H9 (cell line): ENCODE results near the gene DLG5. TPM values are rescaled to one million over a fixed set of nuclear protein-coding genes. Genes with fewer than 3 reads are reported as not detected.

Source experiments
- DNase-seq: peaks from one replicate; pipeline ENCODE4 v3.0.0-alpha.2; 2017
- H2AFZ ChIP-seq: one replicate; pipeline ENCODE4 v1.6.1; 2013; ENCODE audit warnings: mild to moderate bottlenecking, low read length, control low read depth, moderate library complexity
- H2AK5ac ChIP-seq: 2 replicates; pipeline ENCODE4 v1.6.1; 2013; ENCODE audit warnings: low read length, control low read depth, mixed read lengths; ENCODE audit not compliant: insufficient read length
- H2BK120ac ChIP-seq: one replicate; pipeline ENCODE4 v1.6.1; 2013; ENCODE audit warnings: low read depth, mild to moderate bottlenecking, low read length, control low read depth, inconsistent platforms; ENCODE audit not compliant: poor library complexity, severe bottlenecking
- H2BK12ac ChIP-seq: 2 replicates; pipeline ENCODE4 v1.6.1; 2013; ENCODE audit warnings: low read length, control low read depth, mixed read lengths, low read depth; ENCODE audit not compliant: insufficient read length
- H2BK15ac ChIP-seq: 2 replicates; pipeline ENCODE4 v1.6.1; 2013; ENCODE audit warnings: low read depth, low read length, control low read depth
- H2BK20ac ChIP-seq: one replicate; pipeline ENCODE4 v1.6.1; 2013; ENCODE audit warnings: low read depth, mild to moderate bottlenecking, low read length, control low read depth, inconsistent platforms; ENCODE audit not compliant: poor library complexity, severe bottlenecking
- H2BK5ac ChIP-seq: 2 replicates; pipeline ENCODE4 v1.6.1; 2013; ENCODE audit warnings: low read length, control low read depth, mixed read lengths; ENCODE audit not compliant: insufficient read length
- H3K14ac ChIP-seq: 2 replicates; pipeline ENCODE4 v1.6.1; 2013; ENCODE audit warnings: low read length, control low read depth; ENCODE audit not compliant: insufficient read depth
- H3K18ac ChIP-seq: 2 replicates; pipeline ENCODE4 v1.6.1; 2013; ENCODE audit warnings: low read depth, mild to moderate bottlenecking, mixed read lengths, low read length, control low read depth; ENCODE audit not compliant: insufficient read length
- H3K23ac ChIP-seq: 2 replicates; pipeline ENCODE4 v1.6.1; 2013; ENCODE audit warnings: low read length, control low read depth, mixed read lengths, low read depth; ENCODE audit not compliant: insufficient read length
- H3K23me2 ChIP-seq: 2 replicates; pipeline ENCODE4 v1.6.1; 2013; ENCODE audit warnings: low read depth, mild to moderate bottlenecking, mixed read lengths, low read length, control low read depth; ENCODE audit not compliant: insufficient read length, poor library complexity, severe bottlenecking
- H3K27ac ChIP-seq: 2 replicates; pipeline ENCODE4 v1.5.1; 2013; ENCODE audit warnings: low read length, control low read depth, mixed read lengths, low read depth; ENCODE audit not compliant: insufficient read length
- H3K27me3 ChIP-seq: 2 replicates; pipeline ENCODE4 v1.6.1; 2013; ENCODE audit warnings: low read length, control low read depth, inconsistent platforms; ENCODE audit not compliant: insufficient read depth
- H3K4ac ChIP-seq: 2 replicates; pipeline ENCODE4 v1.6.1; 2013; ENCODE audit warnings: low read depth, mild to moderate bottlenecking, control low read depth, inconsistent platforms, low read length, moderate library complexity
- H3K4me1 ChIP-seq: 2 replicates; pipeline ENCODE4 v1.6.1; 2013; ENCODE audit warnings: low read length, control low read depth, inconsistent platforms; ENCODE audit not compliant: insufficient read depth
- H3K4me2 ChIP-seq: 2 replicates; pipeline ENCODE4 v1.6.1; 2013; ENCODE audit warnings: low read length, control low read depth, mixed read lengths; ENCODE audit not compliant: insufficient read length, insufficient read depth
- H3K56ac ChIP-seq: 2 replicates; pipeline ENCODE4 v1.6.1; 2013; ENCODE audit warnings: low read depth, mild to moderate bottlenecking, mixed read lengths, low read length, control low read depth; ENCODE audit not compliant: insufficient read length
- H3K79me1 ChIP-seq: 2 replicates; pipeline ENCODE4 v1.6.1; 2013; ENCODE audit warnings: low read depth, mild to moderate bottlenecking, moderate library complexity, low read length, control low read depth, inconsistent platforms; ENCODE audit not compliant: insufficient read depth, poor library complexity, severe bottlenecking
- H3K79me2 ChIP-seq: 2 replicates; pipeline ENCODE4 v1.6.1; 2013; ENCODE audit warnings: low read length, control low read depth, inconsistent platforms; ENCODE audit not compliant: insufficient read depth
- H3K9ac ChIP-seq: 2 replicates; pipeline ENCODE4 v1.6.1; 2013; ENCODE audit warnings: low read length, control low read depth, mixed read lengths; ENCODE audit not compliant: insufficient read length; ENCODE audit errors: extremely low read depth
- H3K9me3 ChIP-seq: one replicate; pipeline ENCODE4 v1.6.1; 2013; ENCODE audit warnings: low read depth, low read length, inconsistent platforms; ENCODE audit not compliant: control insufficient read depth
- H3T11ph ChIP-seq: one replicate; pipeline ENCODE4 v1.6.1; 2013; ENCODE audit warnings: mild to moderate bottlenecking, low read length, control low read depth, inconsistent platforms
- H4K20me1 ChIP-seq: one replicate; pipeline ENCODE4 v1.6.1; 2013; ENCODE audit not compliant: control insufficient read depth, insufficient read length, insufficient read depth
- H4K5ac ChIP-seq: 2 replicates; pipeline ENCODE4 v1.6.1; 2013; ENCODE audit warnings: low read depth, mild to moderate bottlenecking, mixed read lengths, low read length, control low read depth; ENCODE audit not compliant: insufficient read length
- H4K8ac ChIP-seq: replicated peaks from 2 replicates; pipeline ENCODE4 v1.6.1; 2013; ENCODE audit warnings: low read length, control low read depth, mixed read lengths, low read depth; ENCODE audit not compliant: insufficient read length
- H4K91ac ChIP-seq: 2 replicates; pipeline ENCODE4 v1.6.1; 2013; ENCODE audit warnings: low read depth, mild to moderate bottlenecking, moderate library complexity, mixed read lengths, low read length, control low read depth; ENCODE audit not compliant: insufficient read length
- H3K27ac Mint-ChIP-seq, 3 experiments: 2 replicates in 2 of 3; 3 replicates in 1 of 3; pipeline ENCODE4 v1.8.0; 2020 to 2021; ENCODE audit warnings: mixed read lengths in 3 of 3, mild to moderate bottlenecking in 1 of 3, moderate library complexity in 1 of 3
- H3K27me3 Mint-ChIP-seq: 2 replicates; pipeline ENCODE4 v1.8.0; 2021; ENCODE audit warnings: low read depth, mild to moderate bottlenecking, moderate library complexity, mixed read lengths
- H3K36me3 Mint-ChIP-seq, 3 experiments: 2 replicates in 2 of 3; 3 replicates in 1 of 3; pipeline ENCODE4 v1.8.0; 2020 to 2021; ENCODE audit warnings: low read depth in 3 of 3, mixed read lengths in 3 of 3; ENCODE audit not compliant: insufficient read depth in 1 of 3
- H3K4me1 Mint-ChIP-seq, 2 experiments: 2 replicates each; pipeline ENCODE4 v1.8.0; 2020; ENCODE audit warnings: mixed read lengths in 2 of 2
- H3K4me3 Mint-ChIP-seq, 2 experiments: 2 replicates in 1 of 2; 3 replicates in 1 of 2; pipeline ENCODE4 v1.8.0; 2020 to 2021; ENCODE audit warnings: mild to moderate bottlenecking in 2 of 2, mixed read lengths in 2 of 2, moderate library complexity in 1 of 2
- H3K9me3 Mint-ChIP-seq, 2 experiments: 2 replicates in 1 of 2; 3 replicates in 1 of 2; pipeline ENCODE4 v1.8.0; 2020; ENCODE audit warnings: mild to moderate bottlenecking in 2 of 2, mixed read lengths in 2 of 2, moderate library complexity in 1 of 2
- WGBS: extraction: QIAGEN DNeasy Blood & Tissue Kit; methylation state at CpG from one replicate; pipeline ENCODE4 v1.1.7; 2013; ENCODE audit warnings: missing lambda C conversion rate, low lambda C conversion rate, mixed read lengths; ENCODE audit not compliant: insufficient read length; ENCODE audit errors: extremely low coverage; 5-methylcytosine and 5-hydroxymethylcytosine counted together
- total RNA-seq: library from RNA; stranded (reverse); gene quantifications from 2 replicates; pipeline ENCODE4 v1.2.1, GENCODE V29; 2021
- TF ChIP-seq, protein P1 (sequence below): fragments of 200-600 bp; sonication (generic); conservative IDR thresholded peaks from 3 replicates; pipeline ENCODE4 v1.8.0; 2021; ENCODE audit warnings: antibody characterized with exemption, mild to moderate bottlenecking

DLG5 gene
- total RNA-seq, 1 experiment from 2014 or later, result 67.4 TPM

- Histone ChIP-seq H4K20me1 (no peaks in the 10 kb centered on the region), H3K9me3 (no peaks in the 10 kb centered on the region), H2BK15ac (no peak overlapping the region), H3K79me1 (peaks cover 2% of the 10 kb centered on the region), H2BK5ac (no peak overlapping the region), H4K91ac (no peak overlapping the region), H2BK120ac (no peak overlapping the region), H3K27me3 (no peaks in the 10 kb centered on the region), H3K4me1 (peaks cover 13% of the 10 kb centered on the region; the same call in 1 of the 2 replicates), H3K9ac (no peak overlapping the region), H3K79me2 (peaks cover 2% of the 10 kb centered on the region; the same call in 1 of the 2 replicates), H3K27ac (no peak overlapping the region), H2BK12ac (no peak overlapping the region), H4K8ac (no peak overlapping the region), H2AK5ac (no peak overlapping the region), H3K4ac (no peak overlapping the region), H2AFZ (no peak overlapping the region), H4K5ac (no peak overlapping the region), H3K23me2 (no peaks in the 10 kb centered on the region), H3T11ph (no peak overlapping the region), H3K56ac (no peak overlapping the region), H3K14ac (no peak overlapping the region), H2BK20ac (no peak overlapping the region), H3K18ac (no peak overlapping the region), H3K23ac (no peak overlapping the region), H3K4me2 (no peak overlapping the region)
- Mint-ChIP-seq H3K27ac (no peak overlapping the region), H3K9me3 (no peaks in the 10 kb centered on the region), H3K4me1 (peaks cover 69 to 76% of the 10 kb centered on the region in 2 experiments), H3K27me3 (no peaks in the 10 kb centered on the region), H3K4me3 (no peak overlapping the region), H3K36me3 (peaks cover 0 to 42% (median 9%) of the 10 kb centered on the region in 3 experiments; a peak in 5 of 7 replicates)
- no peak for DNase-seq
- no CpG with 5 or more reads among the region's 4 CpGs for WGBS
- TF ChIP-seq, protein P1, sequence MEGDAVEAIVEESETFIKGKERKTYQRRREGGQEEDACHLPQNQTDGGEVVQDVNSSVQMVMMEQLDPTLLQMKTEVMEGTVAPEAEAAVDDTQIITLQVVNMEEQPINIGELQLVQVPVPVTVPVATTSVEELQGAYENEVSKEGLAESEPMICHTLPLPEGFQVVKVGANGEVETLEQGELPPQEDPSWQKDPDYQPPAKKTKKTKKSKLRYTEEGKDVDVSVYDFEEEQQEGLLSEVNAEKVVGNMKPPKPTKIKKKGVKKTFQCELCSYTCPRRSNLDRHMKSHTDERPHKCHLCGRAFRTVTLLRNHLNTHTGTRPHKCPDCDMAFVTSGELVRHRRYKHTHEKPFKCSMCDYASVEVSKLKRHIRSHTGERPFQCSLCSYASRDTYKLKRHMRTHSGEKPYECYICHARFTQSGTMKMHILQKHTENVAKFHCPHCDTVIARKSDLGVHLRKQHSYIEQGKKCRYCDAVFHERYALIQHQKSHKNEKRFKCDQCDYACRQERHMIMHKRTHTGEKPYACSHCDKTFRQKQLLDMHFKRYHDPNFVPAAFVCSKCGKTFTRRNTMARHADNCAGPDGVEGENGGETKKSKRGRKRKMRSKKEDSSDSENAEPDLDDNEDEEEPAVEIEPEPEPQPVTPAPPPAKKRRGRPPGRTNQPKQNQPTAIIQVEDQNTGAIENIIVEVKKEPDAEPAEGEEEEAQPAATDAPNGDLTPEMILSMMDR, result no peak
Measured at GRCh38 chr10:77869626-77870420, 56.7 kb downstream of the DLG5 start.
